ENCODE measurements around the gene CUX1. TPM values are rescaled to one million over a fixed set of nuclear protein-coding genes. Genes with fewer than 3 reads are reported as not detected.

Gene CUX1
- total and polyA plus RNA-seq, 2 of the 13 experiments (the other 11 are each of a cell fraction or from before 2014, with no cell fraction given), result 13.7 to 14.9 TPM

DNA sequence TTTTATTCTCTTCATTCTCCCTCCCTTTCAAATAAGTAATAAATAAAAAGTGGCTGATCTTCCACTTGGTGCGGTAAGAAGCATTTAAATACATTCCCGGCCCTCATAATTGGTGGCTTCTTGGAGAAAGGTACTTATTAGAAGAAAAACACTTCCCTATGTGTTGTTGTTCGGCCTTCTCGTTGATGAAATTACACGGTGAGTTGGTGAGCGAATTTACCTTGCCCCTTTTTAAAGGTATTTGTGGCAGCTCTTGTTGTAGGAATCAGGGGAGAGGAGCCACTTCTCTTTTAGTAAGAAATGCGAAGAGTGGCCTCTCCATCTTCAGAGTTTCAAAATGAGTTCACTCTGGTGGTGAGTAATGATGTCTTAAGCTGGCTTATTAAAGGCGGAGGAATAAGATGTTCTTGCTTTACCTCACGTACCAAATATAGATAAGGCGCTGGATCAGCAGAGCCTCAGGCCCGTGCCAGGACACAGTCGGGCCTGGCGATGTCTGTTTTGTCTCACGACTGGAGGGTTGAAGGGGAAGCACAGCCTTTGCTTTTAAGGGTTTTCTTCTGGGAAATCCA lies 135.9 kb downstream of the CUX1 start:
- Histone ChIP-seq H3K79me2 (ENCODE audit: insufficient read depth, low read length) (peaks cover 2% of the 10 kb centered on the region), H3K27ac (ENCODE audit: extremely low read length, insufficient read depth, low read length) (no peak overlapping the region), H4K20me1 (ENCODE audit: insufficient read depth, low read length) (no peaks in the 10 kb centered on the region; the same call in 1 of the 2 replicates), H3K4me1 (ENCODE audit: insufficient read depth, low read length) (no peaks in the 10 kb centered on the region), H3K36me3 (replicated peaks in 1 of 2; ENCODE audit: control insufficient read depth in 1 of 2, insufficient read depth in 2 of 2, low read length in 2 of 2) (peaks cover 0 to 6% of the 10 kb centered on the region in 2 experiments; a peak in 1 of 5 replicates), H3K27me3 (ENCODE audit: control insufficient read depth in 1 of 2, insufficient read depth in 2 of 2, low read length in 2 of 2) (no peaks in the 10 kb centered on the region), H3K4me2 (ENCODE audit: low read depth, low read length) (no peak overlapping the region), H2AFZ (ENCODE audit: low read length) (no peak overlapping the region), H3K4me3 (replicated peaks in 1 of 3; ENCODE audit: insufficient read depth in 1 of 3, low read depth in 2 of 3, low read length in 3 of 3) (no peak overlapping the region), H3K9me3 (ENCODE audit: low read length) (no peaks in the 10 kb centered on the region), H3K9ac (ENCODE audit: insufficient read depth, low read depth, low read length) (no peak overlapping the region)
- in situ Hi-C loops (cut with HindIII; ENCODE audit: extremely low pct_ligation_motif_present, low pct_unique_long_range_greater_than_20kb) (no loop called here), intact Hi-C loops (cut with micrococcal nuclease; ENCODE audit: unreplicated experiment) (no loop called here)
- TF ChIP-seq, protein P1, sequence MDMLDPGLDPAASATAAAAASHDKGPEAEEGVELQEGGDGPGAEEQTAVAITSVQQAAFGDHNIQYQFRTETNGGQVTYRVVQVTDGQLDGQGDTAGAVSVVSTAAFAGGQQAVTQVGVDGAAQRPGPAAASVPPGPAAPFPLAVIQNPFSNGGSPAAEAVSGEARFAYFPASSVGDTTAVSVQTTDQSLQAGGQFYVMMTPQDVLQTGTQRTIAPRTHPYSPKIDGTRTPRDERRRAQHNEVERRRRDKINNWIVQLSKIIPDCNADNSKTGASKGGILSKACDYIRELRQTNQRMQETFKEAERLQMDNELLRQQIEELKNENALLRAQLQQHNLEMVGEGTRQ (IDR thresholded peaks at IDR 0.05; ENCODE audit: low read depth, low read length), result no peak
- TF ChIP-seq, protein P1 (CRISPR knock-in tag; IDR thresholded peaks at IDR 0.05; ENCODE audit: borderline replicate concordance), result no peak
- TF ChIP-seq RBM39 (IDR thresholded peaks at IDR 0.05; ENCODE audit: low read depth, low read length, poor library complexity, severe bottlenecking) (no peak), ZNF496 (CRISPR knock-in tag; IDR thresholded peaks at IDR 0.05; ENCODE audit: insufficient replicate concordance) (no peak), SUZ12 (IDR thresholded peaks at IDR 0.05; ENCODE audit: low read depth, low read length) (no peak), ZFP36L2 (CRISPR knock-in tag; IDR thresholded peaks at IDR 0.05) (no peak), TRIM24 (CRISPR knock-in tag; IDR thresholded peaks at IDR 0.05) (no peak), CAMTA2 (CRISPR knock-in tag; IDR thresholded peaks at IDR 0.05; ENCODE audit: borderline replicate concordance) (no peak), ASH2L (IDR thresholded peaks at IDR 0.05; ENCODE audit: insufficient read length, low read depth, low read length) (no peak), ZNF430 (CRISPR knock-in tag; IDR thresholded peaks at IDR 0.05) (no peak), ZFP41 (CRISPR knock-in tag; IDR thresholded peaks at IDR 0.05; ENCODE audit: borderline replicate concordance) (no peak)
- TF ChIP-seq, protein P2, sequence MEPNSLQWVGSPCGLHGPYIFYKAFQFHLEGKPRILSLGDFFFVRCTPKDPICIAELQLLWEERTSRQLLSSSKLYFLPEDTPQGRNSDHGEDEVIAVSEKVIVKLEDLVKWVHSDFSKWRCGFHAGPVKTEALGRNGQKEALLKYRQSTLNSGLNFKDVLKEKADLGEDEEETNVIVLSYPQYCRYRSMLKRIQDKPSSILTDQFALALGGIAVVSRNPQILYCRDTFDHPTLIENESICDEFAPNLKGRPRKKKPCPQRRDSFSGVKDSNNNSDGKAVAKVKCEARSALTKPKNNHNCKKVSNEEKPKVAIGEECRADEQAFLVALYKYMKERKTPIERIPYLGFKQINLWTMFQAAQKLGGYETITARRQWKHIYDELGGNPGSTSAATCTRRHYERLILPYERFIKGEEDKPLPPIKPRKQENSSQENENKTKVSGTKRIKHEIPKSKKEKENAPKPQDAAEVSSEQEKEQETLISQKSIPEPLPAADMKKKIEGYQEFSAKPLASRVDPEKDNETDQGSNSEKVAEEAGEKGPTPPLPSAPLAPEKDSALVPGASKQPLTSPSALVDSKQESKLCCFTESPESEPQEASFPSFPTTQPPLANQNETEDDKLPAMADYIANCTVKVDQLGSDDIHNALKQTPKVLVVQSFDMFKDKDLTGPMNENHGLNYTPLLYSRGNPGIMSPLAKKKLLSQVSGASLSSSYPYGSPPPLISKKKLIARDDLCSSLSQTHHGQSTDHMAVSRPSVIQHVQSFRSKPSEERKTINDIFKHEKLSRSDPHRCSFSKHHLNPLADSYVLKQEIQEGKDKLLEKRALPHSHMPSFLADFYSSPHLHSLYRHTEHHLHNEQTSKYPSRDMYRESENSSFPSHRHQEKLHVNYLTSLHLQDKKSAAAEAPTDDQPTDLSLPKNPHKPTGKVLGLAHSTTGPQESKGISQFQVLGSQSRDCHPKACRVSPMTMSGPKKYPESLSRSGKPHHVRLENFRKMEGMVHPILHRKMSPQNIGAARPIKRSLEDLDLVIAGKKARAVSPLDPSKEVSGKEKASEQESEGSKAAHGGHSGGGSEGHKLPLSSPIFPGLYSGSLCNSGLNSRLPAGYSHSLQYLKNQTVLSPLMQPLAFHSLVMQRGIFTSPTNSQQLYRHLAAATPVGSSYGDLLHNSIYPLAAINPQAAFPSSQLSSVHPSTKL (CRISPR knock-in tag; IDR thresholded peaks at IDR 0.05), result no peak
- no TSS peak for BruUV-seq (replicated peaks)
- 97% methylated on average over 14 of the region's 14 CpGs for WGBS (ENCODE audit: low lambda C conversion rate)
- DNase-seq (ENCODE audit: low spot score) (no peak), FAIRE-seq (no peak), ATAC-seq (no peak)
- ChIA-PET POLR2A (no interaction called here), CTCF (ENCODE audit: low intra/inter-chr PET ratio, low total read pairs) (no interaction called here)
